HUDEP-2 (cell line): Measurements from ENCODE around the gene RBPJ.

ENCODE experiments used
- DNase-seq, 76 experiments: peaks; one replicate each; lab custom pipeline; 2025; ENCODE audit not compliant: unreplicated experiment in 76 of 76; lab: John Stamatoyannopoulos, UW

RBPJ gene

GRCh38 chr4:26452565-26453531, 132.0 kb downstream of the RBPJ start:
- DNase-seq, result no peak

- DNase-seq, result no peak
Measured at GRCh38 chr4:26454961-26455360, 134.1 kb downstream of the RBPJ start.

DNA sequence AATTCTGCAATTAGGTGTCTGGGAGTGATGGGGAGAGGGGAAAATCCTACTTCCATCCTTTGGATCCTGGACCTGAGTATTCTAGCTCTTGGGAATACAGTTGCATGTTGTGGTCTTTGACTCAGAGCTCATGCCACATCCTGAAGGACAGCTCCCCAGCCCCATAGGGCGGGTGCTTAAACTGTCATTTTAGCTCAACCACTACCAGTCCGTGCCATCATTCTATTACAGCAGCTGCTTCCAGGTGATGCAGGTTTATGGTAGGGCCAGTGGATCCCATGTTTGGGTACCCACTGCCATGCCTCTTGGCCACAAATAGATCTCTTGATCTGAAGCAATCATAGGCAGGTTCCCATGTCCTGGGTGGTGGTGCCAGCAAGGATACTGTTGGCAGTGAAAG, 134.8 kb downstream of the RBPJ start:
- DNase-seq, result no peak

DNA sequence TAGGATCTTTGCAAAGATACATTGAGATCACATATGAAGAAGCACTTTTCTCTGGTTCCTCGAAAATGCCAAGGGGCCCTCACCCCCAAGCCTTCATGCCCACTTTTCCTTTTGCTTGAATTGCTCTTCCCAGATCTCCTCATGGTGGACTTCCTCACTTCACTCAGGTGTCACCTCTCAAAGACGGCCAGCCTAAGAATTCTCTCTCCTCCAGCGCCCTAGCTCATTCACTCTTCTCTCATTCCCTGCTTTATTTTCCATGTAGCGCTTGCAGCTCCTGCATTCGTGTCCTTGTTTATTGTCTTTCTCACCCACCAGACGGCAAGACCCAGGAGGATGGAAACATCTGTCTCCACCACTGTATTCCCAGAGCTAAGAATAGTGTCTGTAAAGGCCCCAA, 136.6 kb downstream of the RBPJ start:
- DNase-seq, result no peak

GRCh38 chr4:26458157-26458561, 137.3 kb downstream of the RBPJ start:
- no peak for DNase-seq

- DNase-seq, result peak in 9 of 76 experiments; percentile 4 to 39 (median 14)
Measured at GRCh38 chr4:26459054-26459755, 138.4 kb downstream of the RBPJ start.

GRCh38 chr4:26459756-26460530, 139.1 kb downstream of the RBPJ start:
- no peak for DNase-seq

DNA sequence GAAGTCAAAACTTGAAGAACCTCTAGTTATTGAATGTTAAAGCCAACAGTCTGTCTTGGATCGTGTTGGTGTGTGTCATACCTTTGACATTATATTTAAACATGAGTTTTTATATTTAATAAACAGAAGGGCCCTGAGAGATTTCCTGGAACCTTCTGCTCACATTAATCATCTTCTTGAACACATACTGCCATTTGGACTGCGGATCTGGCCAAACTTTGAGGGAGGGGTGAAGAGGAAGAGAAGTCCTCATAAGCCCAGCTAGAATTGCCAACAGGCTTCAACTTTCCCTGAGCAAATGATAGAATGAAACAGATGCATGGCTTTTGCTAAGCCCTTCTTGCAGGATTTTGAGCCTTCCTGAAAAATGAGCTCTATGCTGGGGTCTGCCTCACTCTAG, 142.1 kb downstream of the RBPJ start:
- DNase-seq, result no peak

DNA sequence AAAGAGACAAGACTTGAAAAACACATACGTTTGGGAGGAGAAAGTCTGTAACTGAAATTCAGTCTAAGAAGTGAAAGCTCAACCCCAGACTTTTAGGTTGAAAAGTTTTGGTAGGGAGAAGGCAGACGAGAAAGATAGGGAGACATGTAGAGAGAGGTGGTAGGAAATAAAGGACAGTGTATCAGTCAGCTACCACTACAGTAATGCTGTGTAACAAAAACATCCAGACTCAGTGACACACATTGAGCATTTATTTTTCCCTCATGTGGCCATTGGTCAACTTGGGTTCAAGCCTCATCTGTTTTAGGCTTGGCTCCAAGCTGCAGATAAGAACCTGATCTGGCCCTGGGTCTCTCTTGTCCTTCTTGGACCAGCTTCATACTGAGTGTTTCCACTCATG, 142.6 kb downstream of the RBPJ start:
- DNase-seq, result no peak

DNA sequence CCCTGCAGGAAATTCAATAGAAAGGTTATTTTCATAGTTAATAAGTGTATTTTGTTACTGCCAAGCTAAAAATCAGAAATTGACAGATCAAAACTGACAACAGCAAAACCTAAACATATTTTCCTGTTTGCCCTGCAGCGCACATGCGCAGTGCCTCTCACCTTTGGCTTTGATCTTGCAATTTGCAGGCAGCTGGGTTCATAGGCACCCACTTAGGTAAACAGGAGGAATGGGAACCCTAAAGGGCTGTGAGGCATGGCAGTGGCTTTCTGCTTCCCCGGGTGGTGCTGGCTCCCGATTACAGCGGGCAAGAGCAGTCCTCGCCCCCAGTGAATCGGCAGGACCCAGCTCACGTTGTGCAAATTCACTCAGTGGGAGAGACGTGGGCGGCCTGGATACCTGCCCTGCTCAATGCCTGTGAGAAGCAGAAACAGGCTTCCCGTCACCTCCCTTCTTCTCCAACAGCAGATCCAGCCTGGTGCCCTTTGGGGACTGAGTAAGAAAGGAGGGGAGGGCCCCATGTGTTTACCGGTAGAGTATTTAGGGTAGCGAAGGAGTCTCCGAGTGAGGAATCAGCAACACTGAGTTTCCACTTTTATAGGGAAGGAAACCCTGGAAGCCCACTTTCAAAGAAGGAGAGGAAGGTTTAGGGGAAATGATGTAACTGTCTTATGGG, 143.7 kb downstream of the RBPJ start:
- no peak for DNase-seq

- no peak for DNase-seq
Measured at GRCh38 chr4:26466578-26467270, 145.9 kb downstream of the RBPJ start.

DNA sequence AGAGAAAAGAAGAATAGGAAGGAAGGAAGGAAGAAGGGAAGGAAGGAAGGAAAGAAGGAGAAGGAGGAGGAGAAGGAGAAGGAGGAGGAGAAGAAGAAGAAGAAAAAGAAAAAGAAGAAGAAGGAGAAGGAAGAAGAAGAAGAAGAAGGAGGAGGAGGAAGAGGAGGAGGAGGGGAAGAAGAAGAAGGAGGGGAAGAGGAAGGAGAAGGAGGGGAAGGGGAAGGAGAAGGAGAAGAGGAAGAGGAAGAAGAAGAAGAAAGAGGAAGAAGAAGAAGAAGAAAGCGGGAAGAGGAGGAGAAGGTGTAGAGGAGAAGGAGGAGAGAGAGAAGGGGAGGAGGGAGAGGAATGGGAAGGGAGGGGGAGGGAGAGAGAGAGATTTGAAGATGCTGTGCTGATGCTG, 146.9 kb downstream of the RBPJ start:
- no peak for DNase-seq

- no peak for DNase-seq
Measured at GRCh38 chr4:26468283-26468949, 147.6 kb downstream of the RBPJ start.

- no peak for DNase-seq
Measured at GRCh38 chr4:26468977-26469376, 148.2 kb downstream of the RBPJ start.

- DNase-seq, result no peak
Measured at GRCh38 chr4:26471890-26472289, 151.1 kb downstream of the RBPJ start.

DNA sequence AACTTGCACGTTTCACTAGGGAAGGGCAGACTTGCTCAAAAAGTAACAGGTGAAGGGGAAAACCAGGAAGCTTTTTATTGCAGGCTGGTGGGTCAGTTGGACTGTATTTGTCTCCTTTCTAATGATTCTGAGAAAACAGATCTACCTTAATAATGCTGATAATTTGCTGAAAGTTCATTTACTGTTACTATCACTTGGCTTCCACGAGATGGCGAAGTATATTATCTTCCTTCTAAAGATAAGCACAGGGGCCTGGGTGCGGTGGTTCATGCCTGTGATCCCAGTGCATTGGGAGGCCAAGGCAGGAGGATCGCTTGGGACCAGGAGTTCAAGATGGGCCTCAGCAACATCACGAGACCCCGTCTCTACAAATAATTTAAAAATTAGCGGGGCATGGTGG, 153.1 kb downstream of the RBPJ start:
- peak in 1 of 76 experiments; percentile 4 for DNase-seq

DNA sequence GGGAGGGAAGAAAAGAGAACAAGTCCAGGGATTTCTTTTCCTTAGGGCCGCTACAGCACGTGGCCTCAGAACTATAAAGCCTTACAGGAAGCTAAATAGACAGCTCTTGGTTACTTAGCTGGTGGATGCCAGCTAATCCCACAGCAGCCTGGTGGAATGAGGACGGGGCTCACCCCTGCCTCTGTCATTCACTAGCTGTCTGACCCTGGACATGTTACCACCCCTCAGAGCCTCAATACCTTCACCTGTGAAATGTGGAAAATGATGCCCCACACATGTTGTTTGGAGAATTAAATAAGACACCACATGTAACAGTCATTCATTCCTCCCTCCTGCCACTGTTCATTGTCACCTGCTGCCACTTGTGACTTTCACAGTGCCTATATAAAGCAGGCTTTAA, 153.7 kb downstream of the RBPJ start:
- no peak for DNase-seq

- no peak for DNase-seq
Measured at GRCh38 chr4:26475716-26476115, 154.9 kb downstream of the RBPJ start.

DNA sequence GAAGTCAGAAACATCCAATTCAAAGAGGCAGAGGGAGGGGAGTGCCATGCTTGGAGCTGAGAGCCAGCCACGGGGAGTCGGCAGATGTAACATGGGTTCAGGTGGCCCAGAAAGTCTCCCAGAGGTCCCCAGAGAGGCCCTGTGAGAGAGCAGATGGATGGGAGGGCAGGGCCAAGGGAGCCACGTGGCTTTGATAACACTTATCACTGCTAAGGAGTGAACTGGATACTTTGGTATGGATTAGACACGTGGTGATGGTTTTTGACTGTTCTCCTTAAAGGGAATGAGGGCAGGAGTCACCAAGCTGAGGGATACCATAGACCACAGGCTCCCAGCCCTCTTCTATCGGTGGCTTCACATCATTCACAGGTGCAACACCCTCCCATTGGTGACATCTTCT, 155.7 kb downstream of the RBPJ start:
- no peak for DNase-seq
